Measurements from ENCODE around the gene PRCC. TPM values are rescaled to one million over a fixed set of nuclear protein-coding genes. Genes with fewer than 3 reads are reported as not detected.

Gene PRCC
- total RNA-seq, 1 experiment from 2014 or later: 80.4 TPM

GRCh38 chr1:156725683-156726280, 41.6 kb upstream of the PRCC start:
- Mint-ChIP-seq H3K27ac (ENCODE audit: unreplicated experiment) (no peak overlapping the region), H3K36me3 (ENCODE audit: insufficient read depth, unreplicated experiment) (peaks cover 7% of the 10 kb centered on the region), H3K4me3 (ENCODE audit: low read depth, unreplicated experiment) (no peak overlapping the region), H3K27me3 (ENCODE audit: unreplicated experiment) (no peaks in the 10 kb centered on the region), H3K9me3 (ENCODE audit: low read depth, unreplicated experiment) (no peaks in the 10 kb centered on the region), H3K4me1 (ENCODE audit: low read depth, unreplicated experiment) (peaks cover 28% of the 10 kb centered on the region)
- intact Hi-C loops (cut with micrococcal nuclease; ENCODE audit: unreplicated experiment): loop anchor here (1.0 to 5.0 kb wide), 6 partner anchors 32 to 165 kb away; partner anchors contain the start of genes NTRK1 and PRCC
- no TSS peak for BruUV-seq (replicated peaks)
- CTCF ChIA-PET: interaction anchor here (0.6 to 5.1 kb wide), 28 partner anchors 8 to 202 kb away, joined by 3 to 199 read pairs (median 8); partner anchors contain the start of genes CRABP2, HAPLN2, HDGF and INSRR
- peak; percentile 94 for DNase-seq
- TF ChIP-seq, protein P1, sequence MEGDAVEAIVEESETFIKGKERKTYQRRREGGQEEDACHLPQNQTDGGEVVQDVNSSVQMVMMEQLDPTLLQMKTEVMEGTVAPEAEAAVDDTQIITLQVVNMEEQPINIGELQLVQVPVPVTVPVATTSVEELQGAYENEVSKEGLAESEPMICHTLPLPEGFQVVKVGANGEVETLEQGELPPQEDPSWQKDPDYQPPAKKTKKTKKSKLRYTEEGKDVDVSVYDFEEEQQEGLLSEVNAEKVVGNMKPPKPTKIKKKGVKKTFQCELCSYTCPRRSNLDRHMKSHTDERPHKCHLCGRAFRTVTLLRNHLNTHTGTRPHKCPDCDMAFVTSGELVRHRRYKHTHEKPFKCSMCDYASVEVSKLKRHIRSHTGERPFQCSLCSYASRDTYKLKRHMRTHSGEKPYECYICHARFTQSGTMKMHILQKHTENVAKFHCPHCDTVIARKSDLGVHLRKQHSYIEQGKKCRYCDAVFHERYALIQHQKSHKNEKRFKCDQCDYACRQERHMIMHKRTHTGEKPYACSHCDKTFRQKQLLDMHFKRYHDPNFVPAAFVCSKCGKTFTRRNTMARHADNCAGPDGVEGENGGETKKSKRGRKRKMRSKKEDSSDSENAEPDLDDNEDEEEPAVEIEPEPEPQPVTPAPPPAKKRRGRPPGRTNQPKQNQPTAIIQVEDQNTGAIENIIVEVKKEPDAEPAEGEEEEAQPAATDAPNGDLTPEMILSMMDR (IDR thresholded peaks at IDR 0.05; ENCODE audit: unreplicated experiment): peak; percentile 91

DNA sequence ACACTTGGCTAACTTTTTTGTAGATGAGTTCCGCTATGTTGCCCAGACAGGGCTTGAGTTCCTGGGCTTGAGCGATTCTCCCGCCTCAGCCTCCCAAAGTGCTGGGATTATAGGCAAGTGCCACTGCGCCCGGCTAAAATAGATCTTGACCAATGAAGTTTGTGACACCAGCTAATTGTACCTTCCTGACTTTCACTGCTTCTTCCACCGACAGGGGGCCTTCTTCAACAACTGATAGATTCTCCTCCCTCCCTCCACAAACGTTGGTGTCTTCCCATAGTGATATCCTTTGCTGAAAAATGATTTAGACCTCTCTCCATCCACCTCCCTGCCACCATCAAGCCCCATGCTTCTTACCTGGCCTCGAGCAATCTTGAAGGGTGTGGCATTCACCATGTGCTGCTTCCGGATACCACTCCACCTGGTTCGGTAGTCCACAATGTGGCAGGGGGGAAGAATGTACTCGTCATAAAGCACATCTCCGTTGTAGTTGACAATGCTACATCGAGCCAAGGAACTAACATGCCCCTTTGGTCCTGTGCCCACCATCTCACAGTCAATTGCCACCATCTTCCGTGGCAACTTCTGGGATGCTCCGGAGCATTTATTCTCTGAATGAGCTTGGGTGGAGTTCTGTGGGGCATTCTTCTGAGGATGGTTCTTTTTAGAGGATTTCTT, 40.6 kb upstream of the PRCC start:
- Mint-ChIP-seq H3K4me3 (ENCODE audit: low read depth, unreplicated experiment) (no peak overlapping the region), H3K27me3 (ENCODE audit: unreplicated experiment) (no peaks in the 10 kb centered on the region), H3K36me3 (ENCODE audit: insufficient read depth, unreplicated experiment) (peaks cover under 1% of the 10 kb centered on the region), H3K4me1 (ENCODE audit: low read depth, unreplicated experiment) (peaks cover 28% of the 10 kb centered on the region), H3K27ac (ENCODE audit: unreplicated experiment) (no peak overlapping the region), H3K9me3 (ENCODE audit: low read depth, unreplicated experiment) (no peaks in the 10 kb centered on the region)
- DNase-seq: peak; percentile 77
- CTCF ChIA-PET: interaction anchor here (0.6 to 5.1 kb wide), 25 partner anchors 14 to 201 kb away, joined by 3 to 199 read pairs (median 8); partner anchors contain the start of genes HAPLN2, HDGF, INSRR and MRPL24
- TF ChIP-seq, protein P1 (IDR thresholded peaks at IDR 0.05; ENCODE audit: unreplicated experiment): peak; percentile 62
- no TSS peak for BruUV-seq (replicated peaks)
- intact Hi-C loops (cut with micrococcal nuclease; ENCODE audit: unreplicated experiment): loop anchor here (1.0 to 5.0 kb wide), 6 partner anchors 33 to 164 kb away; partner anchors contain the start of genes NTRK1 and PRCC

GRCh38 chr1:156727492-156727891, 39.8 kb upstream of the PRCC start:
- no peak overlapping the region for H3K4me3 Mint-ChIP-seq (ENCODE audit: low read depth, unreplicated experiment)
- no peak for DNase-seq
- intact Hi-C loops (cut with micrococcal nuclease; ENCODE audit: unreplicated experiment): loop anchor here (2.0 to 5.0 kb wide), 3 partner anchors 40 to 133 kb away; partner anchors contain the start of genes NTRK1 and PRCC
- no peaks in the 10 kb centered on the region for H3K9me3 Mint-ChIP-seq (ENCODE audit: low read depth, unreplicated experiment)
- TF ChIP-seq, protein P1 (IDR thresholded peaks at IDR 0.05; ENCODE audit: unreplicated experiment): no peak
- no peaks in the 10 kb centered on the region for H3K27me3 Mint-ChIP-seq (ENCODE audit: unreplicated experiment)
- H3K27ac Mint-ChIP-seq (ENCODE audit: unreplicated experiment): no peak overlapping the region
- H3K36me3 Mint-ChIP-seq (ENCODE audit: insufficient read depth, unreplicated experiment): no peaks in the 10 kb centered on the region
- no TSS peak for BruUV-seq (replicated peaks)
- CTCF ChIA-PET: interaction anchor here (0.6 to 5.1 kb wide), 10 partner anchors 14 to 200 kb away, joined by 3 to 199 read pairs (median 7); partner anchors contain the start of genes INSRR, MRPL24, NTRK1 and PRCC
- peaks cover 28% of the 10 kb centered on the region for H3K4me1 Mint-ChIP-seq (ENCODE audit: low read depth, unreplicated experiment)

DNA sequence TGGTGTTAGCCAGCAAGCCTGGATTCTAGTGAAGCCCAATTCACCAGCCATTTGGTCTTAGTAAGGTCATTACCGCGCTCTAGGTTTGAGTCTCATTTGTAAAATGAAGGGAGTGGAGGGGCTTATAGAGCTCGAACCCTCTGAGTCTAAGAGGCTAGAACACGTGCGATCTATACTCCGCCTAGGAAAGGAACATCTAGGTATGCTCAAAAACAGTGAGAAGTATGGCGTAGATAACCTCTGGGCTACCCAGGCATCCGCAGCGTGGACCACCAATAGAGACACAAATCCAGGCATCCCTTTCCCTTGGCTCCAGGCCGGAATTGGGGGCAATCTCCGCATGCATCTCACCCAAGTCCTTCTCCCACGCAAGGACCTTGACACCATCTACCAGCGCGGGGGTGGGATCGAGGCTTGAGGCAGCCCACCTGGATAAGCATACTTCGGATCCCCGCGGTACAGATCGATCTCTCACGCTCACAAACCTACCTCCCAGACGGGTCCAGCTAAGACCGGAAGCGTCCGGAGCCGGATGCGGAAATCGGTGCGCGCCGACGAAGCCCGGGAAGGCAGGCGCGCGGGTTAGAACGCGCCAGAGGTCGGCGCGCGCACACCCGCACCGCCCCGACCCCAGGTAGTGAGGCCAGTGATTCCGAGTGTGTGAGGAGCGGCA, 39.3 kb upstream of the PRCC start, which contains the start of gene METTL25B:
METTL25B (plus strand) TSS at position 544 of the 673 bp plus-strand sequence. CDS start 636 bp downstream, outside the sequence.
- TF ChIP-seq, protein P1 (IDR thresholded peaks at IDR 0.05; ENCODE audit: unreplicated experiment): no peak
- no peaks in the 10 kb centered on the region for H3K27me3 Mint-ChIP-seq (ENCODE audit: unreplicated experiment)
- CTCF ChIA-PET: interaction anchor here (0.6 to 5.1 kb wide), 19 partner anchors 9 to 955 kb away, joined by 3 to 199 read pairs (median 5); partner anchors contain the start of genes INSRR, MRPL24, NTRK1 and PRCC
- H3K9me3 Mint-ChIP-seq (ENCODE audit: low read depth, unreplicated experiment): no peaks in the 10 kb centered on the region
- TSS peak; percentile 76 for BruUV-seq (replicated peaks)
- H3K4me3 Mint-ChIP-seq (ENCODE audit: low read depth, unreplicated experiment): no peak within 1 kb of the TSS
- no peak within 1 kb of the TSS for H3K27ac Mint-ChIP-seq (ENCODE audit: unreplicated experiment)
- peaks cover 6% of the 10 kb centered on the region for H3K36me3 Mint-ChIP-seq (ENCODE audit: insufficient read depth, unreplicated experiment)
- intact Hi-C loops (cut with micrococcal nuclease; ENCODE audit: unreplicated experiment): loop anchor here (2.0 to 5.0 kb wide), 4 partner anchors 21 to 133 kb away; partner anchors contain the start of genes NTRK1 and PRCC
- DNase-seq: peak; percentile 85
- peaks cover 28% of the 10 kb centered on the region for H3K4me1 Mint-ChIP-seq (ENCODE audit: low read depth, unreplicated experiment)
